ENCODE results near the gene ZNHIT2. TPM values are rescaled to one million over a fixed set of nuclear protein-coding genes. Genes with fewer than 3 reads are reported as not detected.

Gene ZNHIT2
- total RNA-seq, 1 experiment from 2014 or later: 27.1 TPM

GRCh38 chr11:65165410-65166317, 48.2 kb upstream of the ZNHIT2 start:
- Histone ChIP-seq H3K4me3 (ENCODE audit: low read depth in 2 of 2, low read length in 2 of 2) (peak overlapping the region; percentile 22 to 43), H3K9me3 (ENCODE audit: control insufficient read depth, insufficient read depth, low read depth, low read length) (no peaks in the 10 kb centered on the region), H3K36me3 (ENCODE audit: control insufficient read depth, insufficient read depth, low read length) (no peaks in the 10 kb centered on the region), H3K27ac (ENCODE audit: low read length) (peak overlapping the region; percentile 78), H3K4me1 (ENCODE audit: control insufficient read depth, insufficient read depth, low read length) (0 out of 2 replicates have a peak, but pooled peaks cover 10% of the 10 kb centered on the region), H3K27me3 (ENCODE audit: control insufficient read depth, insufficient read depth, low read length) (no peaks in the 10 kb centered on the region)
- TF ChIP-seq TCF7L2 (IDR thresholded peaks at IDR 0.05; ENCODE audit: low read depth, low read length) (peak; percentile 69; the same call in 1 of the 2 replicates), CTCF (IDR thresholded peaks at IDR 0.05) (no peak), SIN3A (IDR thresholded peaks at IDR 0.05; ENCODE audit: borderline replicate concordance, insufficient read depth, low read depth, low read length) (no peak)
- intact Hi-C loops (cut with micrococcal nuclease; ENCODE audit: unreplicated experiment) (no loop called here), in situ Hi-C loops (cut with HindIII; ENCODE audit: low pct_unique_long_range_greater_than_20kb, low sequenced_read_pairs) (no loop called here)
- 0 out of 2 replicates have a peak, but pooled peaks have one; percentile 43 for ATAC-seq
- ChIA-PET POLR2A (interaction anchor here (0.6 to 0.7 kb wide), 6 partner anchors 8 to 1220 kb away, joined by 4 to 16 read pairs (median 5); no protein-coding TSS in a partner anchor), CTCF (interaction anchor here (0.6 to 0.7 kb wide), 2 partner anchors 15 to 374 kb away, joined by 3 to 9 read pairs; no protein-coding TSS in a partner anchor)
- no peak for DNase-seq (ENCODE audit: low read depth, low spot score)
- BruUV-seq (replicated peaks): no TSS peak

GRCh38 chr11:65163684-65164083, 46.2 kb upstream of the ZNHIT2 start:
- Histone ChIP-seq H3K4me1 (ENCODE audit: control insufficient read depth, insufficient read depth, low read length) (0 out of 2 replicates have a peak, but pooled peaks cover 7% of the 10 kb centered on the region), H3K27ac (ENCODE audit: low read length) (no peak overlapping the region), H3K27me3 (ENCODE audit: control insufficient read depth, insufficient read depth, low read length) (no peaks in the 10 kb centered on the region), H3K4me3 (ENCODE audit: low read depth in 2 of 2, low read length in 2 of 2) (no peak overlapping the region), H3K36me3 (ENCODE audit: control insufficient read depth, insufficient read depth, low read length) (no peaks in the 10 kb centered on the region), H3K9me3 (ENCODE audit: control insufficient read depth, insufficient read depth, low read depth, low read length) (no peaks in the 10 kb centered on the region)
- no TSS peak for BruUV-seq (replicated peaks)
- DNase-seq (ENCODE audit: low read depth, low spot score) (no peak), ATAC-seq (no peak)
- in situ Hi-C loops (cut with HindIII; ENCODE audit: low pct_unique_long_range_greater_than_20kb, low sequenced_read_pairs): no loop called here
- TF ChIP-seq CTCF (IDR thresholded peaks at IDR 0.05) (no peak), REST (IDR thresholded peaks at IDR 0.05; ENCODE audit: insufficient read depth in 1 of 2, low read depth in 2 of 2, low read length in 1 of 2) (no peak), SIN3A (IDR thresholded peaks at IDR 0.05; ENCODE audit: borderline replicate concordance, insufficient read depth, low read depth, low read length) (no peak), POLR2AphosphoS5 (IDR thresholded peaks at IDR 0.05; ENCODE audit: low read depth, low read length) (no peak), TCF7L2 (IDR thresholded peaks at IDR 0.05; ENCODE audit: low read depth, low read length) (no peak)
- POLR2A ChIA-PET: no interaction called here
- intact Hi-C loops (cut with micrococcal nuclease; ENCODE audit: unreplicated experiment): no loop called here
- CTCF ChIA-PET: no interaction called here

All from Panc1 (cell line).